ENCODE data around the gene ENO2. TPM values are rescaled to one million over a fixed set of nuclear protein-coding genes. Genes with fewer than 3 reads are reported as not detected.

ENO2 gene
- total RNA-seq, 3 donors from 2014 or later = 83.5 to 97.4 (median 85.2) TPM

- peak; percentile 24 to 36 for ATAC-seq
- Mint-ChIP-seq H3K27me3 (ENCODE audit: low read depth) (no peaks in the 10 kb centered on the region), H3K9me3 (no peaks in the 10 kb centered on the region), H3K4me1 (ENCODE audit: low read depth) (peaks cover 53% of the 10 kb centered on the region), H3K4me3 (peak overlapping the region; percentile 100), H3K36me3 (ENCODE audit: insufficient read depth) (peaks cover 40% of the 10 kb centered on the region)
- peak; percentile 26 for DNase-seq
Observed at GRCh38 chr12:6970096-6970527, 55.7 kb downstream of the ENO2 start.

Other genes with a start within 250 kb of the ENO2 start
- gene ZNF384, start 225.2 kb upstream of the ENO2 start, total RNA-seq = 10 to 100 TPM; 59.7 to 70.2 (median 63.3) TPM
- under 1 TPM; 0.20 to 0.57 (median 0.40) TPM for gene PIANP, start 213.8 kb upstream of the ENO2 start, total RNA-seq
- gene COPS7A, start 190.5 kb upstream of the ENO2 start, total RNA-seq = 10 to 100 TPM; 46.5 to 54.4 (median 48.1) TPM
- gene MLF2, start 161.4 kb upstream of the ENO2 start, total RNA-seq = 100 to 1,000 TPM; 185 to 199 (median 189) TPM
- 10 to 100 TPM; 26.3 to 32.6 (median 29.4) TPM for gene PTMS, start 148.2 kb upstream of the ENO2 start, total RNA-seq
- gene LAG3, start 142.1 kb upstream of the ENO2 start, total RNA-seq = 100 to 1,000 TPM in 1 of 3 donors, 10 to 100 TPM in 2; 71.1 to 125 (median 86.4) TPM
- 10 to 100 TPM; 42.0 to 76.9 (median 51.4) TPM for gene CD4, start 125.1 kb upstream of the ENO2 start, total RNA-seq
- gene GPR162, start 92.8 kb upstream of the ENO2 start, total RNA-seq = under 1 TPM in 2 of 3 donors, not detected in 1; 0.08 to 0.38 TPM
- under 1 TPM; 0.63 to 0.98 (median 0.83) TPM for gene P3H3, start 86.2 kb upstream of the ENO2 start, total RNA-seq
- gene GNB3, start 73.7 kb upstream of the ENO2 start, total RNA-seq = under 1 TPM; 0.13 to 0.90 (median 0.38) TPM
- gene CDCA3, start 63.3 kb upstream of the ENO2 start, total RNA-seq = 1 to 10 TPM; 1.7 to 4.0 (median 3.1) TPM
- gene USP5, start 62.4 kb upstream of the ENO2 start, total RNA-seq = 100 to 1,000 TPM; 169 to 192 (median 176) TPM
- 1,000 to 10,000 TPM; 1,135 to 1,217 (median 1,169) TPM for gene TPI1, start 47.0 kb upstream of the ENO2 start, total RNA-seq
- gene SPSB2, start 41.3 kb upstream of the ENO2 start, total RNA-seq = 1 to 10 TPM; 5.6 to 8.5 (median 6.7) TPM
- 1 to 10 TPM; 2.1 to 3.0 (median 3.0) TPM for gene LRRC23, start 9.8 kb upstream of the ENO2 start, total RNA-seq
- 10 to 100 TPM; 65.8 to 73.9 (median 70.7) TPM for gene ATN1, start 13.4 kb downstream of the ENO2 start, total RNA-seq
- gene RNU7-1, start 29.2 kb downstream of the ENO2 start, total RNA-seq = not detected
- 100 to 1,000 TPM; 180 to 190 (median 184) TPM for gene C12orf57, start 29.4 kb downstream of the ENO2 start, total RNA-seq
- gene PTPN6, start 36.8 kb downstream of the ENO2 start, total RNA-seq = 100 to 1,000 TPM; 309 to 404 (median 401) TPM
- gene PHB2, start 56.1 kb downstream of the ENO2 start, total RNA-seq = 100 to 1,000 TPM; 619 to 718 (median 635) TPM
- gene EMG1, start 56.3 kb downstream of the ENO2 start, total RNA-seq = 100 to 1,000 TPM; 215 to 254 (median 223) TPM
- 10 to 100 TPM; 24.4 to 27.6 (median 25.0) TPM for gene LPCAT3, start 103.9 kb downstream of the ENO2 start, total RNA-seq
- gene C1S, start 146.1 kb downstream of the ENO2 start, total RNA-seq = 1 to 10 TPM; 1.6 to 1.7 (median 1.6) TPM
- gene C1R, start 177.9 kb downstream of the ENO2 start, total RNA-seq = 1 to 10 TPM in 2 of 3 donors, under 1 TPM in 1; 0.98 to 2.3 (median 1.7) TPM
- 1 to 10 TPM; 3.7 to 7.0 (median 6.0) TPM for gene C1RL, start 194.6 kb downstream of the ENO2 start, total RNA-seq
- gene RBP5, start 214.3 kb downstream of the ENO2 start, total RNA-seq = not detected
- gene CLSTN3, start 215.8 kb downstream of the ENO2 start, total RNA-seq = 10 to 100 TPM in 1 of 3 donors, 1 to 10 TPM in 2; 9.2 to 12.2 (median 9.9) TPM

All from activated T-cell treated with anti-CD3 and anti-CD28 coated beads, Interleukin-2, amount 50 U/mL, for 4 hours (primary cell).